H9 (cell line): ENCODE results near the gene MSANTD2. TPM values are rescaled to one million over a fixed set of nuclear protein-coding genes. Genes with fewer than 3 reads are reported as not detected.

Experiments used
- DNase-seq: peaks from one replicate; pipeline ENCODE4 v3.0.0-alpha.2; 2017
- H2AFZ ChIP-seq: one replicate; pipeline ENCODE4 v1.6.1; 2013; ENCODE audit warnings: mild to moderate bottlenecking, low read length, control low read depth, moderate library complexity
- H2AK5ac ChIP-seq: 2 replicates; pipeline ENCODE4 v1.6.1; 2013; ENCODE audit warnings: low read length, control low read depth, mixed read lengths; ENCODE audit not compliant: insufficient read length
- H2BK120ac ChIP-seq: one replicate; pipeline ENCODE4 v1.6.1; 2013; ENCODE audit warnings: low read depth, mild to moderate bottlenecking, low read length, control low read depth, inconsistent platforms; ENCODE audit not compliant: poor library complexity, severe bottlenecking
- H2BK12ac ChIP-seq: 2 replicates; pipeline ENCODE4 v1.6.1; 2013; ENCODE audit warnings: low read length, control low read depth, mixed read lengths, low read depth; ENCODE audit not compliant: insufficient read length
- H2BK15ac ChIP-seq: 2 replicates; pipeline ENCODE4 v1.6.1; 2013; ENCODE audit warnings: low read depth, low read length, control low read depth
- H2BK20ac ChIP-seq: one replicate; pipeline ENCODE4 v1.6.1; 2013; ENCODE audit warnings: low read depth, mild to moderate bottlenecking, low read length, control low read depth, inconsistent platforms; ENCODE audit not compliant: poor library complexity, severe bottlenecking
- H2BK5ac ChIP-seq: 2 replicates; pipeline ENCODE4 v1.6.1; 2013; ENCODE audit warnings: low read length, control low read depth, mixed read lengths; ENCODE audit not compliant: insufficient read length
- H3K14ac ChIP-seq: 2 replicates; pipeline ENCODE4 v1.6.1; 2013; ENCODE audit warnings: low read length, control low read depth; ENCODE audit not compliant: insufficient read depth
- H3K18ac ChIP-seq: 2 replicates; pipeline ENCODE4 v1.6.1; 2013; ENCODE audit warnings: low read depth, mild to moderate bottlenecking, mixed read lengths, low read length, control low read depth; ENCODE audit not compliant: insufficient read length
- H3K23ac ChIP-seq: 2 replicates; pipeline ENCODE4 v1.6.1; 2013; ENCODE audit warnings: low read length, control low read depth, mixed read lengths, low read depth; ENCODE audit not compliant: insufficient read length
- H3K23me2 ChIP-seq: 2 replicates; pipeline ENCODE4 v1.6.1; 2013; ENCODE audit warnings: low read depth, mild to moderate bottlenecking, mixed read lengths, low read length, control low read depth; ENCODE audit not compliant: insufficient read length, poor library complexity, severe bottlenecking
- H3K27ac ChIP-seq: 2 replicates; pipeline ENCODE4 v1.5.1; 2013; ENCODE audit warnings: low read length, control low read depth, mixed read lengths, low read depth; ENCODE audit not compliant: insufficient read length
- H3K27me3 ChIP-seq: 2 replicates; pipeline ENCODE4 v1.6.1; 2013; ENCODE audit warnings: low read length, control low read depth, inconsistent platforms; ENCODE audit not compliant: insufficient read depth
- H3K4ac ChIP-seq: 2 replicates; pipeline ENCODE4 v1.6.1; 2013; ENCODE audit warnings: low read depth, mild to moderate bottlenecking, control low read depth, inconsistent platforms, low read length, moderate library complexity
- H3K4me1 ChIP-seq: 2 replicates; pipeline ENCODE4 v1.6.1; 2013; ENCODE audit warnings: low read length, control low read depth, inconsistent platforms; ENCODE audit not compliant: insufficient read depth
- H3K4me2 ChIP-seq: 2 replicates; pipeline ENCODE4 v1.6.1; 2013; ENCODE audit warnings: low read length, control low read depth, mixed read lengths; ENCODE audit not compliant: insufficient read length, insufficient read depth
- H3K56ac ChIP-seq: 2 replicates; pipeline ENCODE4 v1.6.1; 2013; ENCODE audit warnings: low read depth, mild to moderate bottlenecking, mixed read lengths, low read length, control low read depth; ENCODE audit not compliant: insufficient read length
- H3K79me1 ChIP-seq: 2 replicates; pipeline ENCODE4 v1.6.1; 2013; ENCODE audit warnings: low read depth, mild to moderate bottlenecking, moderate library complexity, low read length, control low read depth, inconsistent platforms; ENCODE audit not compliant: insufficient read depth, poor library complexity, severe bottlenecking
- H3K79me2 ChIP-seq: 2 replicates; pipeline ENCODE4 v1.6.1; 2013; ENCODE audit warnings: low read length, control low read depth, inconsistent platforms; ENCODE audit not compliant: insufficient read depth
- H3K9ac ChIP-seq: 2 replicates; pipeline ENCODE4 v1.6.1; 2013; ENCODE audit warnings: low read length, control low read depth, mixed read lengths; ENCODE audit not compliant: insufficient read length; ENCODE audit errors: extremely low read depth
- H3K9me3 ChIP-seq: one replicate; pipeline ENCODE4 v1.6.1; 2013; ENCODE audit warnings: low read depth, low read length, inconsistent platforms; ENCODE audit not compliant: control insufficient read depth
- H3T11ph ChIP-seq: one replicate; pipeline ENCODE4 v1.6.1; 2013; ENCODE audit warnings: mild to moderate bottlenecking, low read length, control low read depth, inconsistent platforms
- H4K20me1 ChIP-seq: one replicate; pipeline ENCODE4 v1.6.1; 2013; ENCODE audit not compliant: control insufficient read depth, insufficient read length, insufficient read depth
- H4K5ac ChIP-seq: 2 replicates; pipeline ENCODE4 v1.6.1; 2013; ENCODE audit warnings: low read depth, mild to moderate bottlenecking, mixed read lengths, low read length, control low read depth; ENCODE audit not compliant: insufficient read length
- H4K8ac ChIP-seq: replicated peaks from 2 replicates; pipeline ENCODE4 v1.6.1; 2013; ENCODE audit warnings: low read length, control low read depth, mixed read lengths, low read depth; ENCODE audit not compliant: insufficient read length
- H4K91ac ChIP-seq: 2 replicates; pipeline ENCODE4 v1.6.1; 2013; ENCODE audit warnings: low read depth, mild to moderate bottlenecking, moderate library complexity, mixed read lengths, low read length, control low read depth; ENCODE audit not compliant: insufficient read length
- H3K27ac Mint-ChIP-seq, 3 experiments: 2 replicates in 2 of 3; 3 replicates in 1 of 3; pipeline ENCODE4 v1.8.0; 2020 to 2021; ENCODE audit warnings: mixed read lengths in 3 of 3, mild to moderate bottlenecking in 1 of 3, moderate library complexity in 1 of 3
- H3K27me3 Mint-ChIP-seq: 2 replicates; pipeline ENCODE4 v1.8.0; 2021; ENCODE audit warnings: low read depth, mild to moderate bottlenecking, moderate library complexity, mixed read lengths
- H3K36me3 Mint-ChIP-seq, 3 experiments: 2 replicates in 2 of 3; 3 replicates in 1 of 3; pipeline ENCODE4 v1.8.0; 2020 to 2021; ENCODE audit warnings: low read depth in 3 of 3, mixed read lengths in 3 of 3; ENCODE audit not compliant: insufficient read depth in 1 of 3
- H3K4me1 Mint-ChIP-seq, 2 experiments: 2 replicates each; pipeline ENCODE4 v1.8.0; 2020; ENCODE audit warnings: mixed read lengths in 2 of 2
- H3K4me3 Mint-ChIP-seq, 2 experiments: 2 replicates in 1 of 2; 3 replicates in 1 of 2; pipeline ENCODE4 v1.8.0; 2020 to 2021; ENCODE audit warnings: mild to moderate bottlenecking in 2 of 2, mixed read lengths in 2 of 2, moderate library complexity in 1 of 2
- H3K9me3 Mint-ChIP-seq, 2 experiments: 2 replicates in 1 of 2; 3 replicates in 1 of 2; pipeline ENCODE4 v1.8.0; 2020; ENCODE audit warnings: mild to moderate bottlenecking in 2 of 2, mixed read lengths in 2 of 2, moderate library complexity in 1 of 2
- CTCF ChIP-seq: fragments of 200-600 bp; sonication (generic); conservative IDR thresholded peaks from 3 replicates; pipeline ENCODE4 v1.8.0; 2021; ENCODE audit warnings: antibody characterized with exemption, mild to moderate bottlenecking
- WGBS: extraction: QIAGEN DNeasy Blood & Tissue Kit; methylation state at CpG from one replicate; pipeline ENCODE4 v1.1.7; 2013; ENCODE audit warnings: missing lambda C conversion rate, low lambda C conversion rate, mixed read lengths; ENCODE audit not compliant: insufficient read length; ENCODE audit errors: extremely low coverage; 5-methylcytosine and 5-hydroxymethylcytosine counted together
- total RNA-seq: library from RNA; stranded (reverse); gene quantifications from 2 replicates; pipeline ENCODE4 v1.2.1, GENCODE V29; 2021

Gene MSANTD2
- total RNA-seq, 1 experiment from 2014 or later = 18.1 TPM

- Histone ChIP-seq H4K91ac (no peak overlapping the region), H3K14ac (no peak overlapping the region), H3K79me1 (peaks cover 4% of the 10 kb centered on the region), H3K56ac (no peak overlapping the region), H3K18ac (no peak overlapping the region), H3T11ph (no peak overlapping the region), H2BK120ac (no peak overlapping the region), H2BK5ac (no peak overlapping the region), H3K23me2 (no peaks in the 10 kb centered on the region), H3K27ac (no peak overlapping the region), H3K23ac (no peak overlapping the region), H2BK15ac (no peak overlapping the region), H3K27me3 (no peaks in the 10 kb centered on the region; the same call in 1 of the 2 replicates), H4K5ac (no peak overlapping the region), H2AK5ac (no peak overlapping the region), H2BK20ac (no peak overlapping the region), H3K4me2 (no peak overlapping the region), H2BK12ac (no peak overlapping the region), H3K4me1 (no peaks in the 10 kb centered on the region), H3K79me2 (peaks cover 5% of the 10 kb centered on the region; the same call in 1 of the 2 replicates), H2AFZ (no peak overlapping the region), H3K4ac (no peak overlapping the region), H3K9ac (no peak overlapping the region), H4K20me1 (no peaks in the 10 kb centered on the region), H4K8ac (no peak overlapping the region), H3K9me3 (no peaks in the 10 kb centered on the region)
- peak overlapping the region in 1 of 3 experiments; percentile 18; a peak in 1 of 7 replicates for H3K27ac Mint-ChIP-seq
- no CpG with 5 or more reads among the region's 4 CpGs for WGBS
- H3K9me3 Mint-ChIP-seq = no peaks in the 10 kb centered on the region
- no peak for DNase-seq
- no peaks in the 10 kb centered on the region for H3K27me3 Mint-ChIP-seq
- no peak overlapping the region for H3K4me3 Mint-ChIP-seq
- H3K36me3 Mint-ChIP-seq = peaks cover 0 to 2% (median 0%) of the 10 kb centered on the region in 3 experiments; a peak in 3 of 7 replicates
- peaks cover 2 to 7% of the 10 kb centered on the region in 2 experiments; a peak in 2 of 4 replicates for H3K4me1 Mint-ChIP-seq
- no peak for TF ChIP-seq CTCF
These were observed 17.2 kb downstream of the MSANTD2 start for GRCh38 chr11:124783002-124783401.
